Fibroblast of villous mesenchyme (primary cell): ENCODE data around the gene MRPS23. TPM values are rescaled to one million over a fixed set of nuclear protein-coding genes. Genes with fewer than 3 reads are reported as not detected.

Experiments
- DNase-seq: peaks from one replicate; pipeline ENCODE4 v3.0.0-alpha.2; 2010; ENCODE audit warnings: low read depth
- H3K4me3 ChIP-seq: 2 replicates; pipeline ENCODE4 v1.5.1; 2011; ENCODE audit warnings: low read depth, mild to moderate bottlenecking, low read length
- total RNA-seq: library from RNA; depleted of rRNA; stranded (reverse); fragments of >200 nt; gene quantifications from 2 replicates; pipeline ENCODE4 v1.2.3, GENCODE V29; 2012
- TF ChIP-seq, protein P1 (sequence below): IDR thresholded peaks from 2 replicates; pipeline ENCODE4 v1.5.1; 2012; ENCODE audit warnings: low read depth, mild to moderate bottlenecking, low read length; ENCODE audit not compliant: insufficient read depth

MRPS23 gene
- total RNA-seq, 1 donor: 22.0 TPM

DNA sequence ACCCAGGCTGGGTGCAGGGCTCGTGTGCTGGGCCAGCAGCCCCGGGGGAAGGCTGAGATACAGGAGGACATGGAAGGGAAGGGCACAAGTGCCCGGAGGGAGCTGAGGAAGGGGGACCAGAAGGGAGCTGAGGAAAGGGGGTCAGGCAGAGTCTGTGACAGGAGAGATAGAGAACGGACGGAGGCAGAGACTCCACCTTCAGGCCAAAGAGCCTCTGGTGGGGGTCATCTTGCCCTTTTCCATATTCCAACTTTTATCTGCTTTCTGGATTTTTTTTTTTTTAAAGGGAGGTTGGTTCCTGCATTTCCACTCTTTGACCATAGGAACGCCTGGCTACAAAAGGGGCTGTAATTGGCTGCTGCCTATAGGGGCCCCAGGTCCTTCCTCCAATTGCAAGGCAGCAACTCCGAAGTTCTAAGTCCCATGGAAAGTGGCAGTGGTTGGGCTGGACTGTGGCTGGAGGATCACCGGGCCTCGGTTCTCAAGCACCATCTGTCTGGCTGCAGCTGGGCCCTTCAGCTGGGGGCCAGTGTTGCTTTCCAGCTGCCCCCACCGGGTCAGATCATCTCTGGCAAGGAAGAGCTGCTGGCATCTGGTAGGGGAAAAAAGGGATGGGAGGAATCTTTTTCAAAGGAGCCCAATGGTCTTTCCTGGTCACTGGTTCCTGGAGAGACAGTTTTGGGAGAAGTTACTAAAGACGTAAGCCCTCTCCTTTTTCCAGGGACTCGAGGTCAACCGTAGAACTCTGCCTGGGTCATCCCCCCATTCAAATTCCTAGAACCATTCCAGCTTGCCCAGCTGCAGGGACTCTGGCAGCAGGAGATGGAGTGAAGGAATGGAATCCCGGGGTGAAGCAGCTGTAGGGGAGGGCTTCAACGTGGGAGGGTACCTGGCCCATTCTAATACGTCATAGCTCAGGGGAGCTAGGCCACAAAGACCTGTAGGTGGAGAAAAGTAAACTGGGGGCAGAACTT is 13.1 kb upstream of the MRPS23 start:
- H3K4me3 ChIP-seq: no peak overlapping the region
- TF ChIP-seq, protein P1, sequence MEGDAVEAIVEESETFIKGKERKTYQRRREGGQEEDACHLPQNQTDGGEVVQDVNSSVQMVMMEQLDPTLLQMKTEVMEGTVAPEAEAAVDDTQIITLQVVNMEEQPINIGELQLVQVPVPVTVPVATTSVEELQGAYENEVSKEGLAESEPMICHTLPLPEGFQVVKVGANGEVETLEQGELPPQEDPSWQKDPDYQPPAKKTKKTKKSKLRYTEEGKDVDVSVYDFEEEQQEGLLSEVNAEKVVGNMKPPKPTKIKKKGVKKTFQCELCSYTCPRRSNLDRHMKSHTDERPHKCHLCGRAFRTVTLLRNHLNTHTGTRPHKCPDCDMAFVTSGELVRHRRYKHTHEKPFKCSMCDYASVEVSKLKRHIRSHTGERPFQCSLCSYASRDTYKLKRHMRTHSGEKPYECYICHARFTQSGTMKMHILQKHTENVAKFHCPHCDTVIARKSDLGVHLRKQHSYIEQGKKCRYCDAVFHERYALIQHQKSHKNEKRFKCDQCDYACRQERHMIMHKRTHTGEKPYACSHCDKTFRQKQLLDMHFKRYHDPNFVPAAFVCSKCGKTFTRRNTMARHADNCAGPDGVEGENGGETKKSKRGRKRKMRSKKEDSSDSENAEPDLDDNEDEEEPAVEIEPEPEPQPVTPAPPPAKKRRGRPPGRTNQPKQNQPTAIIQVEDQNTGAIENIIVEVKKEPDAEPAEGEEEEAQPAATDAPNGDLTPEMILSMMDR: no peak
- DNase-seq: no peak

DNA sequence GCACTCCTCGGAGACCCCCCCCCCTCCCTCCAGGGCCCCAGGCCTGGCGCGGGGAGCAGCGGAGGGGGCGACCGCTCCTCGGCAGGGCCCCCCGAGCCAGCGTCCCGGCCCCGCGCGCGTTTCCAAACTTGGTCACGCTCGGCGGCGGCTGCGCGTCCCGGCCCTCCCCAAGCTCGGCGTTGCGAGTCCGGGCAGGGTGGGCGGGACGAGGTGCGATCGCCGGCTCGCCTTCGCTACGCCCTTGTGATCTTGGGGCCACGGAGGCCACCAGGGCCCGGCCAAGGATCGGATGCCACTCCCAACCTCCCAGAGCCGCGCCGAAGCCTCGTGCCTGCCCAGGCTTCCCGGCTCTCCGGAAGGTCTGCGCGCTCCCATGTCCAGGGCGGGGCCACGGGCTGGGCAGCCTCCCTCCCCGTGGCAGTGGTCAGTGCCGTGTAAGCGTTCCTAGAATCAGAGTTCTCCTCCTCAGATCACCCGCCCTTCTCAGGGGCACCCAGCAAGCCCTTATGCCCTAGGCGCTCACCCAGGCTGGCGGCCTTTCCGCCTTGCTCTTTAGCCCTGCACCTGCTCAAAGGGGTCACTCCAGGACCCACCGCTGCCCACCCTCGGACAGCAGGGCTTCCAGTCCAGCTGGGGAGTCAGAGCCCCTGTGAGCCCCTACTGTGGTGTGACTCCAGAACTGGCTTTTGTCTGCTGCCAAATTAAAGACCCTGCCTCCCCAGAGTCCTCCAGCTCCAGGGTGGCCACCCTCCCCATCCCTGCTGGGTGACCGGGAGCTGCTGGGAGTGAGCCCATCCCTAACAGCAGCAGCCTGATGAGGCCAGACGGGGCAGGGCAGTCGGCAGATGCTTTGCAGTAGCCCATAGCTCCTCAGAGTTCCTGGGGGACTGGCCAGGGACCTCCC is 12.2 kb upstream of the MRPS23 start:
- peak; percentile 64 for DNase-seq
- TF ChIP-seq, protein P1: no peak
- peak overlapping the region; percentile 46 for H3K4me3 ChIP-seq

GRCh38 chr17:57861000-57861789 is 11.4 kb upstream of the MRPS23 start:
- DNase-seq: peak; percentile 85
- TF ChIP-seq, protein P1: no peak
- H3K4me3 ChIP-seq: peak overlapping the region; percentile 46

GRCh38 chr17:57860414-57860999 is 10.7 kb upstream of the MRPS23 start:
- DNase-seq: no peak
- TF ChIP-seq, protein P1: no peak
- H3K4me3 ChIP-seq: no peak overlapping the region

- no peak overlapping the region for H3K4me3 ChIP-seq
- TF ChIP-seq, protein P1: no peak
- no peak for DNase-seq
Observed at GRCh38 chr17:57859601-57860413, 10.0 kb upstream of the MRPS23 start.
